Endometrial microvascular endothelial cells (primary cell): ENCODE measurements around the gene SLC2A1. TPM values are rescaled to one million over a fixed set of nuclear protein-coding genes. Genes with fewer than 3 reads are reported as not detected.
"Not testable (repeated sequence)": the region's sequence is repeated elsewhere in the genome, so short reads cannot be mapped to it uniquely, and the experiment has no call there.

Source experiments
- in situ Hi-C: cut with HindIII; loops from 2 replicates; pipeline ENCODE4 v1.10.0; 2017; ENCODE audit warnings: low sequenced_read_pairs, low pct_unique_long_range_greater_than_20kb; ENCODE audit errors: inconsistent ontology term
- total RNA-seq: library from RNA; depleted of rRNA; stranded (reverse); fragments of >200 nt; gene quantifications from one replicate; pipeline ENCODE4 v1.2.3, GENCODE V29; 2015; ENCODE audit errors: inconsistent ontology term

SLC2A1 gene
- total RNA-seq, 1 donor from 2014 or later: 39.0 TPM

DNA sequence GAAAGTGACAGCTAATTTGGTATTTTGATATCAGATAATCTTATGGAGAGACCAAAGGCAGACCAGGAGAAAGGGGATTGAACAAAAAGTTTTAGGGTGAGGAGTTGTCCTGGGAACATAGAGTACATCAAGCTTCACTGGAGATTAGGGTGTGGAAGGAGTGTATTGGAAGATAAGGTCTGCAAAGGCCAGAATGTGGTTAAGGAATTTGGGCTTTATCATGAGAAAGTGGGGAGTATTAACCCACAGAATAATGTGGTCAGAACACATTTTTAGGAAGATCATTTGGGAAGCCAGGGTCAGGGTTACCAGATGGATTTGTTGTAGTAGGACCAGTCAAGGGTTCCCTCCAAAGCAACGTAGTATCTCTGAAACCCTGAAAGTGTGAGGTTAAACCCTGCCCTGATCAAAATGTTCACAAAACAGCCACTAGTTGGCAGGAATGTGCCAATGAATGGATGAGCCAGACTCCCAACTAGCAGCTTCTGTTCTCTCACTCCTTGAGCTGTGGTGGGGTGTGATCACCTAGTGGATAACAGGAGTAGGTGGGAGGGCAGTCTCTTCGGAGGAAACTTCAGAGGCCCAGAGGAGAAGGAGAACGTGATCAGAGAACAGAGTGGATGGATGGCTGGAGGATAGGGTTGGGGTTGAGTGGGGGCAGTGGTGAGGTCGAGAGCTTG lies 35.8 kb downstream of the SLC2A1 start:
- in situ Hi-C loops: no loop called here

DNA sequence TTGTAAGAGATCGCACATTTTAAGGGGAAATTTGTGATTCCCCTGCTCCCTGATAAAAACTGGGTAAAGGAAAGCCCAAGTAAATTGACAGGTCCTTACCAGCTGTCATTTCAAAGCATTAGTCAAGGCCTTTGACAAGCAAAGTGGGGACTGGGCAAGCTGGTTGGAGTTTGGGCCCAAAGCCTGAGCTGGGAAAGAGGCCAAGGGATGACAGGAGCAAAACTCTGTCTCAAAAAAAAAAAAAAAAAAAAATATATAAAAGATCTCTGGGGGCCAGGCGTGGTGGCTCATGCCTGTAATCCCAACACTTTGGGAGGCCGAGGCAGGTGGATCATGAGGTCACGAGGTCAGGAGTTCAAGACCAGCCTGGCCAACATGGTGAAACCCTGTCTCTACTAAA lies 36.9 kb downstream of the SLC2A1 start:
- in situ Hi-C loops: no loop called here

DNA sequence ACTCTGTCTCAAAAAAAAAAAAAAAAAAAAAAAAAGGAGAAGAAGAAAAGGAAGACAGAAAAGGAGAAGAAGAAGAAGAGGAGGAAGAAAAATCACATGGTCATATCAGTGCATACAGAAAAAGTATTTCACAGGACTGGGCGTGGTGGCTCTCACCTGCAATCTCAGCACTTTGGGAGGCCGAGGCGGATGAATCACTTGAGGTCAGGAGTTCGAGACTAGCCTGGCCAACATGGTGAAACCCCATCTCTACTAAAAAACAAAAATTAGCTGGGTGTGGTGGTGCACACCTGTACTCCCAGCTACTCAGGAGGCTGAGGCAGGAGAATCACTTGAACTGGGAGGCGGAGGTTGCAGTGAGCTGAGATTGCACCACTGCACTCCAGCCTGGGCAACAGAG lies 39.0 kb downstream of the SLC2A1 start:
- in situ Hi-C loops: not testable (repeated sequence)

DNA sequence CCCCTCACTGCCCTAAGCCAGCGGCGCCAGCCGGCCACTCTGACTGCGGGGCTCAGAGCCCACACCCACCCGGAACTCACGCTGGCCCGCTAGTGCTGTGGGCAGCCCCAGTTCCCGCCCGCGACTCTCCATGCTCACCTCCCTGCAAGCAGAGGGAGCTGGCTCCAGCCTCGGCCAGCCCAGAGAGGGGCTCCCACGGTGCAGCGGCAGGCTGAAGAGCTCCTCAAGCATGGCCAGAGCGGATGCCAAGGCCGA lies 41.5 kb downstream of the SLC2A1 start:
- in situ Hi-C loops: no loop called here

DNA sequence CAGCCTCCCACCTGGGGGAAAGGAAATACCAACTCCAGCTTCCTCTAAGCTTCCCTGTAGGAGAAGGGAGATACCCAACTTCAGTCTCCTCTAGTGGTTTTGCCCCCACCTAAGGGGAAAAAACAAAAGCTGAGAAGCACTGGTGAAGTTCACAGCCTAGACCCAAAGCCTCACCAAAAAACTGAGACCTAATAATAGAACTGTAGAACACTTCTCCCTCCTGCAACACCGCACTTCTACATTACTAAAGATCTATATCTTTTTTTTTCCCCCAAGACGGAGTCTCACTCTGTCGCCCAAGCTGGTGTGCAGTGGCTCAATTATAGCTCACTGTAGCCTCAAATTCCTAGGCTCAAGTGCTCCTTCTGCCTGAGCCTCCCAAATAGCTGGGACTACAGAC lies 43.2 kb downstream of the SLC2A1 start:
- in situ Hi-C loops: no loop called here

DNA sequence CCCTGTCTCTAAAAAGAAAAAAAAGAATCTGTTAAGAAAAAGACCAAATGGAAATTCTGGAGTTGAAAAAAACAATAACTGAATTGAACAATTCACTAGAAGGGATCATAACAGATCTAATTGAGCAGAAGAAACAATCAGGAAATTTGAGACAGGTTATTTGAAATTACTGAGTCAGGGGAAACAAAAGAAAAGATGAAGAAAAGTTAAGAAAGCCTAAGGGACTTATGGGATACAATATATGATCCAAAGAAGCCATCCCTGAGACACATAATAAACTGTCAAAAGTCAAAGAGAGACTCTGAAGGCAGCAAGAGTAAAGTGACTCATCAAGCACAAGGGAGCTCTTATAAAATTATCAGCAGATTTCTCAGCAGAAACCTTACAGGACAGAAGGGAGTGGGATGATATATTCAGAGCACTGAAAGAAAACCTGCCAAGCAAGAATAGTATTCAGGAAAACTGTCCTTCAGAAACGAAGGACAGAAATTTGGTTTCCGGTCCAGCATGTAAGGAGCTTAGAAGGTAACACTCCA lies 44.5 kb downstream of the SLC2A1 start:
- in situ Hi-C loops: no loop called here

DNA sequence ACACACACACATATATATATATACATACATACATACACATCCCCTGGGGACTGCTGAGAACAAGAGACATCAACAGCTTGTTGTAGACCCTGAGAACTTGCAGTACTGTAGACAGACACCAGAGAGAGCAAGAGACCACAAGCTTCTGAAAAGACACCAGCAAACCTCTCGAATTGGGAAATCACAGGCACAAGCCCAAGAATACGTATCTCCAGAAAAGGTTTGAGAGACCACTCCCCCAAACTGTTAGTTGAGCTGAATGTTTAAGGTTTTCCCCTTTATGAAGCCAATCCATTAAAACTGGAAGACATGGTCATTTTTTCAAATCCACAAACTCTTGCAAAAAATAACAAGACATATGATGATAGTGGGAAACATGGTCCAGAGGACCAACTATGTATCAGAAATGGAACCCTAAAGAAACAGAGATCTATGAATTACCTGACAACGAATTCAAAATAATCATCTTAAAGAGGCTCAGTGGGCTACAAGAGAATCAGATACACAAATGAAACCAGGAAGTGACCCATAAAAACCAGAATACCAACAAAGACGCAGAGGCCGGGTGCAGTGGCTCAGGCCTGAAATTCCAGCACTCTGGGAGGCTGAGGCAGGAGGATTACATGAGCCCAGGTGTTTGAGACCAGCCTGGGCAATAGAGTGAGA lies 45.1 kb downstream of the SLC2A1 start:
- in situ Hi-C loops: no loop called here

DNA sequence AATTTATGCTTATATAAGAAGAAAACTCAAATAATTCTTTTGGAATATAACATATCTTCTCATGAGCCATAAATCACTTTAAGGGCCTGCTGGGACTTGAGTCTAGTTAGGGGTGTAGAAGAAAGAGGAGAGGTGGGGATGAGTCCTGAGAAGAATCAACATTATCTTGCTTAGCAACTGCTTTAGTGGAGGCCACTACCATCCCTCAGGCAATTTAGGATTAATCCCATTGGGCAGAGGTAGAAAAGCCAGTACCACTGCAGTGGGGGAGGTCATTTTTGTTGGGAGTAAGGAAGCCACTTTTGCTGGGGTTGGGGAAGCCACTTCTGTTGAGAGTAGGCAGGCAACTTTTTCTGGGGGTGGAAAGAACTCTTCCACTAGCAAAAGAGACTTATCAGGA lies 47.7 kb downstream of the SLC2A1 start:
- in situ Hi-C loops: no loop called here

DNA sequence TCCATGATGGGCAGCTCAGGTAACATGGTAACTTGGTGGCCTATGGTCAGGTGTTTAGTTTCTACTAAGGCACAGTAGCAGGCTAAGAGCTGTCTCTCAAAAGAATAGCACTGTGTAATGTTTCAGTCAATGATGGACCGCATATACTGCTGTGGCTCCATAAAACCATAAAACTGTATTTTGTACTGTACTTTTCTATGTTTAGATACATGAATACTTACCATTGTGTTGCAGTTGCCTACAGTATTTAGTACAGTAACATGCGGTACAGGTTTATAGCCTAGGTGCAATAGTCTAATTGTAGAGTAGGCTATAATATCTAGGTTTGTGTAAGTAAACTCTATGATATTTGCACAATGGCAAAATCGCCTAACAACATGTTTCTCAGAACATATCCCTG lies 50.6 kb downstream of the SLC2A1 start:
- in situ Hi-C loops: no loop called here

DNA sequence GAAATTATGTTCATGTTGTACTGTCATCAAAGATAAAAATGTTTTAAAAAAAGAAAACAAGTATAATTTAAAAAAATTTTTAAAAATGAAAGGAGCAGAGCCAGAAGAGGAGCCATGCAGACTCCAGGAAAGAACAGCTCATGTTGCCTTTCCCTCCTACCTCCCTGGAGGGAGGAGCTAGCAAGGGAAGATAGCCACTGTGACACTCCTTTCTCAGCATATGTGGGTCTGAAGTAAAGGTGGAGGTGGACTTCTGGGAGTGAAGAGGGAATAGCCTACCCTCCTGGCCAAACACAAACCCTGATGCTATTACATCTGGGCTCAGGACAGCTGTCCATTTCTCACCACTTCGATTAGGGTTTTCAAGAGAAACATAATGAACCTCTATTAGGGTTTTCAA lies 54.2 kb downstream of the SLC2A1 start:
- in situ Hi-C loops: no loop called here

DNA sequence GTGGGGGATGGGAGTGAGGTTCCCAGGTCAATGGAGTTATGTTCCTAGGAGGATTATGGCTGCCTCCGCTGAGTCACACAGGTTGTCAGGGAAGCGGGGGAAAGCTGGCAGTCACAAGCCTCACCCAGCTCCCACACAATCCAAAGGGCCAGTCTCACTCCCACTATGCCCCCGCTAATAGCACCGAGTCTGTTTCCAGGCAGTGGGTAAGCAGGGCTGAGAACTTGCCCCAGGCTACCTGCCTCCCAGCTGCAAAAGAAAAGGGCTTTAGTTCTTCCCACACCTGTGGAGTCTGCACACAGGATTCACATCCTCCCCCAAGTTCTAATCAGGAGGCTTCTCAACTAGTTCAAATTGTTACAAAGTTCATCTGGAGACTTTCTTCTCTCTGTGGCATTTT lies 58.7 kb downstream of the SLC2A1 start:
- in situ Hi-C loops: not testable (repeated sequence)

DNA sequence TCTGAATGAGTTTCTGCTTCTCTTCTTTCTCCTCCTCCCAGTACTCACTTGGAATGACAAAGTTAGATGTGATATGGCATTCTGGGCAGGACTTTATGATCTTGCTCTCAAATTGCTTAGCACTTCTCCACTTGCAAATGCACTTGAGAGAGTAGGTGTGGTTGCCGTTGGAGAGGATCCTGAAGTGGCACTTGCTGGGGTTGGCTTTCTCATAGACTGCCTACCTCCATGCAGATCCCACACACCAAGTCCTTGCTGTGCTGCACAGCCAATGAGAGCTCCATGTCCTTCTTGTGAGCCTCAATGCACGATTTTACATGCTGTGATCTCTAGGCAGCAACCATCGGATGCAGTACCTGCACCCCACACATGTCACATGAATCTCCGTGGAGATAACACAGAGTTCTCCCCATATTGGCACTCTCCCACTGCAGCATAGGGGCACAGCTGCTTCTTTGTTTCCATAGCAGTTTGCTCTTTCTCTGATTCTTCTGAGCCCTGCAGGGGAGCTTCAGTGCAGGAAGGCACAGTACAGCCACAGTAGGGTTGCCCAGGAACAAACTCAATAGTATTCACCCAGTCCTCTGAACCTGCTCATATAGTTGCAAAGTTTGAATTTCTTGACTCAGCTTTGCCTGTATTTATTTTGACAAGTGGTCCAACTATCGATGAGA lies 67.1 kb downstream of the SLC2A1 start:
- in situ Hi-C loops: no loop called here

DNA sequence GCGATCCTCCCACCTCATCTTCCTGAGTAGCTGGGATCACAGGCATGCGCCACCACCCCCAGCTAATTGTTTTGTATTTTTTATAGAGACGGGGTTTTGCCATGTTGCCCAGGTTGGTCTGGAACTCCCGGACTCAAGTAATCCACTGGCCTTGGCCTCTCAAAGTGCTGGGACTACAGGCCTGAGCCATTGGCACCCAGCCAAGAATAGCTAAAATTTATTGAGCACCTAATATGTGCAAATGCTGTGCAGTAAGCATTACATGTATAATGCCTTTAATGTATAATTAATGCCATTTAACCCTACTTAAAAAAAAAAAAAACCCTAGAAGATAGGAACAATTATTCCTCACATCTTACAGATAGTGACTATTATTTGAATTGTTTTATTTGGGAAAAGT lies 69.4 kb downstream of the SLC2A1 start:
- in situ Hi-C loops: no loop called here

DNA sequence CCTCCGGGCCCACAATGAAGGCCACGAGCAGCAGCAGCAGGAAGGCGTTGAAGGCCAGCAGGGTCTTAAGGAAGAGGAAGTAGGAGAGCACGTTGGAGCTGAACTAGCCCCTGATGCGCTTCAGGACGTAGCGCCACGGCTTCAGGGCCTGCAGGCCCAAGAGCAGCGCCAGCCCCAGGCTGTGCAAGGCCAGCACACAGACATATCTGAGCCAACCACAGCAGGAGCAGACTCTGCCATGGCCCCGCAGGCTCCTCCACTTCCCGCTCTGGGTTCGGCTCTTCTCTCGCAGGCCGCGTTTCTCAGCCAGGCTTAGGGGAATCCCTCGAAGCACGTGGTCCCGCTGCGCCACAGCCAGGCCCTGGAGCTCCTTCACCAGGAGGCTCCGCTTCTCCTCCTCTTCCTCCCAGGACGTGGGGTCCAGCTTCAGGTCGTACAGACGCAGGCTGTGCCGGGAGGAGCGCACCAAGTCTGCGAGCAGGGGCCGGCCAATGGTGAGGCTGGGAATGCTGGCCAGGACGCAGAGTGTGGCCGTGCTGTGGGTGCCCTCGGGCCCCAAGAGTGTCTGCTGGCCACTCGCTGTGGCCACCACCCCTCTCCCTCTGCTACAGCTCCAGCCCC lies 70.5 kb downstream of the SLC2A1 start:
- in situ Hi-C loops: no loop called here

DNA sequence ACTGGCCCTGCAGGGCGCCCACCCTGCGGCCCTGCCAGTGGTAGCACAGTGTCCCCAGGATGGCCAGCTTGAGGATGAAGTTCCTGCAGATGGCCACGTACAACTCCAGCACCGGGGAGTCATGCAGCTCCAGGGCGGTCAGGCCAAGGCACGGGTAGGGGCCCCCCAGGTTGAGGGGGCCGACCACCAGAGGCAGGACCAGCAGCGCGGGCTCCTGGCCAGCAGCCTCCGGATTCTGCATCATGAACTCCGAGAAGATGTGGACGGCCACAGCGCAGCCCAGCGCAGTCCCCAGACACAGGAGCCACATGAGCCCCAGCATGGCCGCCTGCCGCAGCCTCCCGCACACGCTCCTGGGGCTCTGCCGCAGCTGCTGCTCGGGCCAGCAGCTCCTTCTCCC lies 71.3 kb downstream of the SLC2A1 start:
- in situ Hi-C loops: no loop called here

DNA sequence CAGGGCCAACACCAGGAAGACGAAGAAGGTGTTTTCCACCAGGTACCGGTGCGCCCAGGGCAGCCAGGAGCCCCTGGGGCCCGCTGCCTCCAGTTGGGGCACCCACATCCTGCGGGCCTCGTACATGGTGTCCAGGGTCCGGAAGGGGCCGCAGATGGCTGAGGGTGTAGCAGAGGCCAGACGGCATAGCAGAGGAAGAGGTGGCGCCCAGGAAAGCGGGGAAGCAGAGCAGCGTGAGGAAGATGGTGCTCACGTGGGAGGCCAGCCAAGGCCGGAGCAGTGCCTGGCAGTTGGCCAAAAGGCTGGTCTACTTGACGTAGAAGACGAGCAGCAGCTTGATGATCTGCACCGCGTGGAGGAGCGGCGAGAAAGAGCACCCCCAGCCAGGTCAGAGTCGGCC lies 71.9 kb downstream of the SLC2A1 start:
- in situ Hi-C loops: no loop called here

DNA sequence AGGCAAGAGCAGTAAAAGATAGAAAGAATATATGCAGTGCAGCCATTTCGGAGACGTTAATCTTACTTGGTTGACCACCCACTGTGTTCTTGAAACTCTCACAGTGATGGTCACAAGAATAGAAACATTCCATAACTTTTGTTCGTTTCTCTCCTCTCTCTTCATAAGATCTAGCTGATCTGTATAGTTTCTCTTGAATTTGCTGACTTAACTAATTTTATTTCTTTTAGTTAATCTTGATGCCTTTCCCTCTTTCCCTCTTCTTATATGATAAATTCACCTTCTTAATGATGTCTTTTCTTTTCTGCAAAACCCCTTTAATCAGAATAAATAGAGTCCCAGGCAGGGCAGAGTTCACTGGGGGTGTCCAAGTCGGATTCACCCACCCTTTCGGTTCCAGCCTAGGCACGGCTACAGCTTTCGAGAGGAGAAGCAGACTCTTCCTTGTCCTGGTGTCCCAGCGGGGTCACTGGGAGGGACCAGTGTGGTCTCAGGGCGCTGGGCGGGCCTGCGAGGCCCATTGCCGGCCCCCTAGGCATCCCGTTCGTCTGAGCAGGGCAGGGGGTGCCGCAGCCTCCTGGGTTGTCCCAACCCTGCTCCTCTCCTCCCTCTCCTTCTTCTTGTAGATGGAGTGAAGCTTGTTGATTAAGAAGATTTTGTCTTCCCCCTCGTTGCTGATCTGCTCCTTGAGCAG lies 72.5 kb downstream of the SLC2A1 start:
- in situ Hi-C loops: no loop called here

DNA sequence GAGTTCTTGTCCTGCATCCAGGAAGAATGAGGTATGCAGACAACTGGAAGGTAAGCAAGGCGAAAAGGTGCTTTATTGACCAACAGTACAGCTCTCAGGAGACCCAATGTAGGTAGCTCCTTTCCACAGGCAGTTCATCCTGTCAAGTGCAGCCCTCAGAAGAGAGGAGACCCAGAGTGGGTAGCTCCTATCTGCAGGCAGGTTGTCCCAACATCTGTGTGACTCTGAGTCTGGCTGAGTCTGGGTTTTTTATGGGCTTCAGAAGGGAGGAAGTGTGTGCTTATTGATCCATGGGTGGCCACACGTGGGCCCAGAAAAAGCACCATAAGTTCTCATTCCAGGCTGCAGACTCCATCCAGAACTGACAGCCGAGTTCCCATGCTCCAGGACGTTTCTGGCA lies 78.3 kb downstream of the SLC2A1 start:
- in situ Hi-C loops: no loop called here

DNA sequence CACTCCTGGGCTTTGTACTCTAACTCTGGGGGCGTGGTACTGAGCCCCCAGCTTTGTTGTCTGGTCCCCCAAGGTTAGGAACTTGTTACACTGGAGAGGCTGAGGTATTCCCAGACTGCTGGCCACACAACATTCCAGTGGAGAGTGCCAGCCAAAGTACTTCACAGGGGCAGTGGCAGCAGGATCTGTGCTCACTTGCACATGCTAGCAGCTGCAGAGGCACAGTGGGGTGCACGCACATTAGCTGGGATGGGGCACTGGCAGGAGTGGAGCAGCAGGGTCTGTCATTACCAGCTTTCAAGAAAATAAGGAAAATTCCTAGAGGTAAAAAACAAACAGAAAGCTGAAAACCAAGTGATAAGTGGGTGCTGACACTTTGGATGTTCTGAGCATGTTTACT lies 81.3 kb downstream of the SLC2A1 start:
- in situ Hi-C loops: no loop called here
